Ishikawa (cell line): ENCODE results near the gene SYNE1.

Experiments
- CEBPB ChIP-seq: IDR thresholded peaks from 2 replicates; pipeline ENCODE4 v1.6.1; 2012
- CREB1 ChIP-seq: IDR thresholded peaks from 2 replicates; pipeline ENCODE4 v1.6.1; 2012; ENCODE audit warnings: low read depth
- EGR1 ChIP-seq: IDR thresholded peaks from 2 replicates; pipeline ENCODE4 v1.6.1; 2012
- MAX ChIP-seq: IDR thresholded peaks from 2 replicates; pipeline ENCODE4 v1.6.1; 2012
- YY1 ChIP-seq: IDR thresholded peaks from 2 replicates; pipeline ENCODE4 v1.6.1; 2012; ENCODE audit warnings: low read depth

GRCh38 chr6:152173957-152174356 is 463.2 kb downstream of the SYNE1 start:
- TF ChIP-seq CREB1 (no peak), CEBPB (no peak), MAX (no peak), YY1 (no peak), EGR1 (no peak)
